Amniotic stem cell (primary cell): ENCODE data around the gene PARD3B.

ENCODE experiments used
- DNase-seq: peaks from one replicate; lab custom pipeline; 2025; lab: John Stamatoyannopoulos, UW

The PARD3B gene

DNA sequence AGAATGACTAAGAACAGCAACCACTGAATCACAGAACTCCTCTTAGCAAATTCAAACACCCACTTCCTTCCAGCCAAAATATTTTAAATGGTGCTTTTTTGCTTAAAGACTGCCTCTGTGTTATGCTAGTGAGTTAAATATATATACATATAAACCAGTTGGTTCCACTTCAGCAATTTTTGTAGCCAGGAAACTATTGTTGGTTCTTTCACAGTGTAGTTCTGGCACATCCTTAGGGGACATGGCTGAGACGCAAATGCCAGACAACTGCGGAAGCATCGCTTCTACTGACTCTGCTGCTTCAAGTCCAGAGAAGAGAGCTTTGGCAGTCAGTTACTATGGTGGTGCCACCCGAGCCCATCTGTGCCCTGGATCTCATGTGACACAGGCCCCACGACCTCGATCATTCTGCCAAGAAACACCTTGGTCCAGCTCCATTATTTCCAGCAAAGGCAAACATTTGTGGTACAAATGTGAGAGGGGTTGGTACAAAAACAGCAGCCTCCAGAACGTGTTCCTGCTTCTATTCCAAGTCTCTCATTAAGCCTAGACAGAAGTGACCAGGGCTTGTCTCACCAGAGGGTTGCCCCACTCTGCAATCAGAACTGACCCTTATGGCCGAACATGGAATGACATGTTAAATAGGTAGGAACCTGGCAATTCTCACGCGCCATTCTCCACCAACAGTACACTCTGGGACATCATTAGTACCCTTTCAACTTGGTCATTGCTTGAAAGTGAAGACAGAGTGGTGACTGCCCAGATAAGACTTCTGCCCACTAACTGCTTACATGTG, 1019.3 kb downstream of the PARD3B start:
- DNase-seq, result no peak

- no peak for DNase-seq
Observed at GRCh38 chr2:205565142-205565522, 1019.9 kb downstream of the PARD3B start.

GRCh38 chr2:205566606-205567168, 1021.4 kb downstream of the PARD3B start:
- no peak for DNase-seq

- DNase-seq, result no peak
Observed at GRCh38 chr2:205568620-205569019, 1023.3 kb downstream of the PARD3B start.

- no peak for DNase-seq
Observed at GRCh38 chr2:205570648-205571047, 1025.4 kb downstream of the PARD3B start.

DNA sequence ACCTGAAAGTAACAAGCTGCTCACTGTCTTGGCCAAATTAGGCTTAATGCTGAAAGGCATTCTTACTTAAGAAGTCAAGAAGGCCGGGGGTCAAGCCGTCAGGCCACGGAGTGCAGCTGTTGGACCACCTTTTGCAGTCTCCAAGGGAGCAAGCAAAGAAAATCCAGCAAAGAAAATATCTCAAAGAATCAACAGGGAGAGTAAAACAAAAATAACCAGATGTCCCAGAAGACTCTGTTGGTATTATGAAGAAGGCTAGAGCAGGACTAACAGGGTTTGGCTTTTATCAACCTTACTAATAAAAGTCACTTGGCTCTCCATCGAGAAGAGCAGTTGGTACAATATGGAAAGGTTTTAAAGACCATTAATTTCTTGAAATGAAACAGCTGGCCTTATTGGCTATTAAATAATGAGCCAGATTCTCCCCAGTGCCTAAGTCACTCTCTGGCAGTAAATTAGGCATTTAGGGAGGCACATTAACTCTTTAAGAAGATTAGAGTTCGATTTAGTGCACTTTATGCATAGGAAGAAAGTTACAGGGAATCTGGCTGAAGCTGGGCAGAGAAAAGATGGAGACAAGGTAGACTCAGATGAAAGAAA, 1026.2 kb downstream of the PARD3B start:
- no peak for DNase-seq

DNA sequence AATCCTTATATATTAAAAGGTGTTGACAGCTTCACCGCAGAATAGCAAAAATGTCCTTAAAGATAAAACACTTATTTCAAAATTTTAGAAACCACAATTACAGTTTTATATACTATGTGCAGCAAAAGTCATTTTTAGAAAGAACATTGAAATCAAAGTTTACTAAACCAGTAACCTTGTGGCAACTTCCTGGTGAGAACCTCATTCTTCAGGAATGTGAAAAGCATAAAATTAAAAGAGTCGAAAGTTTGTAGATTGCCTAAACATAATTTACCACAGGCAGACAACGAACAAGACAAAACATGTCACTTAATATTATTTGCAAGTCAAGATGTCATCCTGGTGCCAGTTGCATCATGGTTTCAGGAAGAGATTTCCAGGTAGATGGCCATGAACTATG, 1028.7 kb downstream of the PARD3B start:
- DNase-seq, result no peak

DNA sequence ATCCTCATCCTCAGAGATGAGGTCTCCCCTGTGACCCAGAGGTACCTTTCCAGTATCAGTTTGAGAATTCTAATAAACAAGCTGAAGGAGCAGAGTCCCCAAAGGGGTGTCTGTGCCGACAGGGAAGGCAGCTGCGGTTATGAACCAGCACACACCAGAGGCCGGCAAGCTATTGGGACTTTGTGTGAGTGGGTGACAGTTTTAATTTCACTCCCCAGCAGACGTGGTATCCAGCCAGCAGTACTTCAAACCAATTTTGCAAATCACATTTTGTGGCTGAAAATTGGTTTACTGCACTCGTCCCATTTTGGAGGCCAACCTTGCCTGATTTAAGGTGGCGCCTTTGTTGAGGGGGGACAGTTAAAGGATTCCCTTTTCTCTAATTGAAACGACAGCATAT, 1034.1 kb downstream of the PARD3B start:
- DNase-seq, result no peak

DNA sequence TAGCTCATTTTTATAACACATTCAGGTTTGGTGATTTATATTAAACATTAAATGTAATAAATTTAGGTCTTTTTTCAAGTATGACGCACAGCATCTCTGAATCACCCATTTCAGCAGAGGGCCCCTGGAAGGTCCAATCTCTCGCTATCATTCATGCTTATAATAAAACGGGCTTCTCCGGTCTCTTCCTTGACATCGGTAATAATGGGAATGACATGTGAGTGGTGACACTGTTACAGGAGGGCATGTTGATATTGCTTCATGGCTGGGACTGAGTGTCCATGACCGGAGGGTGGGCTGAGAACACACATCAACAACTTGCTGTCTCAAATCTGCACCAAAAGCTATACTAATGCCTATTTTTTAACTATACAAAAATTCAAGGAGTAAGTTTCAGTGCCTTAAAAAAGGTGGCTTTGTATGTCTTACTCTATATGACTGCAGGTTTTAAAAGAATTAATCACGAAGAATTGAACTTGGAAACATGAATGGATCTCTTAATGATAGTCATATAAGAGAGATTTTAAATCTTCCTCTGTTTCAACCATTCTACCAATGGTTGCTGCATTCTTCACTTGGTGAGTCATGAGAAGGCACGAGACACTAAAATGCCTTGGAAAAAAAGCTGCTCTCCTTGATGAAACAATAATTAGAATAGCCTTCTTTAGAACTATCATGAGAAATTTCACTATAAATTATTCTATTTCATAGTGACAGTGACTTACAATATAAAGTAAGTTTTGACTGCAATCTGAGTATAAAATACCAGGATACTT, 1035.1 kb downstream of the PARD3B start:
- no peak for DNase-seq

DNA sequence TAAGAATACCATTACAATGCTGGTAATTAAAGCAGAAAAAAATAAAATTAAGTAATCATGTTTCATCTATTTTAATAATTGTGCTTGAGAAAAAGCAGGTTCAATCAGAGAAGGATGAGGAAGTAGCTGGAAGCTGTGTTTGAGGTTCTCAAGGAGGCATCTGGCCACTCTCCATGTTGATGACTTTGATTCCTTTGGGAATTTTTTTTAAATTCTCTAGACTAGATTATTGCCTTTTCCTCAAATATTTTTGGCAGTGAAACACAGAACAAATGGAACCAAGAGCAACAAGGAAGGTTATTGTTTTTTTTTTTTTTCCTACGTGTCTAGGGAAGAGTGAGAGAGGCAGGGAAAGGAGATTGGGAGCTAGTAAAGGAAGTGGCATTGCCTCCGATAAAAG, 1037.1 kb downstream of the PARD3B start:
- DNase-seq, result no peak

DNA sequence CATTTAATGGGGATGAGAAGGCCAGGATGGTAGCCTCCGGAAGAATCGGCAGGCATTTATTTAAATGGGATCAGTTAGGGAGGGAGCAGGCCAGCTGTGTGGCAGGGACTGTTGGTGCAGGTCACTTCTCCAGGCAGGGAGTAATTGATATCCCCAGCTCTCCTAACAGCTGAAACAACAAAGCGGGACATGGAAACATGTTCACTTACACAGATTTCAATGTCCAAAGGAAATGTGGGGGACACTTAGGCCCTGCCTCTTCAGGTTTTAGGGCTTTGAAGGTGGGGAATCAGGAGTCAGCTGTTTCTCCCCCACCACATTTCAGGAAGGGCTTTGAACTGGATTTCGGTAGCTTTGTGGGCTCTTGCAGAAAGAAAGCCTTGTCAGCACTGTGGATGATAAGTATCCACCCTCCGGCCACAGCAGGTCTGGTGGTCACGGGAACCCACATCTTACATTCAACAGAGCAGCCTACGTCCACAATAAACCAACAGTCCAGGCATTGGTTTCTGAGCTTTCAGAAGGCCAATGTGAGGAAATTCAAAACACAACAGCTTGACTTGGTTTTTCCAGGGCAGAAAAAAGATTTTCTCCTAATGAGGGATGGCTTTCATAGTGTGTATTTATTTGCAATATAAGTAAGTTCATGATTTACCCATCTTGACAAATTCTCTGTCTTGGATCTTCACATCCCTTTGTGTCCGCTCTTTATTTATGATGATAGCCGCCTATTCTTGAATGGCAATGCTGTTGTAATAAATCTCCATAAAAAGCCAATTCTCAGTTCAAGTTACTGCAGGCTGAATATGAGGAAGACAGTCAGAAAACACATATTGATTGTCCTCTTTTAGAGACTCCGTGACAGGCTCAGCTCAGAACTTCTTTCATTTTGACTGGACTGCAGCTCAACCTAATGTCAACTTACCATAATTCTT, 1040.4 kb downstream of the PARD3B start:
- DNase-seq, result no peak

DNA sequence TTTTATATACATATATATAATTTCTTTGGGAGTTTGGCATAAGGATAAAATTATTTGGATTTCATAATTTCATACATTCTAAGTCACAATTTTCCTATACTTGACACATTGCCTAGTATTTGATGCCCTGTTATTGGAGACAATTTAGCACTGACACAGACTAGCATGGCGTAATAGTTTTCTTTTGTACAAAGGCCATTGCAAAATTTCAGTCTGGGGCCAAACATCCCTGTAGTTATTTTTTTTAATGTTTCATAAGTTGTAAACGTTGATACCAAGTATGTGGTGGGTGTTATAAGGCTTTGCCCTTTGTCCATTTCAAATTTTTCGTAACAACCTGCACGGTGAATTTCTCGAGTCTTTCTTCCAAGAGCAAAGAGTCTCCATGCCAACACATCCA, 1041.4 kb downstream of the PARD3B start:
- no peak for DNase-seq

DNA sequence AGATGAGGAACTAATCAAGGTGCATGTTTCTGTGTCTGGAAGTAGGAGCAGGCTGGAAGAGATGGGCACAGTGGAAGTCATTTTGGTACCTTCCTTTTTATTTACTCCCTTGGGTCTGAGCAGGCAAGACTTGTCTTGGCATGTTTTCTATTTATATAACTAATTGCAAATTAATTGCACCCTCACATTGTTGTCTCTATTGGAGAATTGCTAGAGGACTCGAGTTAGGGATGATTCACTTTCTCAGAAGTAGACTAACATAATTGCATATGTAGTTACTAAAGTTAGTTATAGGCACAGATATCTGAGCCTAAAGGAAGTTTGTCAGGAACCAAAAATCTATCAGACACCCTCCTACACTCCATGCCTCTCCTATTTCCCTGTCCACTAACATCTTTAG, 1044.2 kb downstream of the PARD3B start:
- no peak for DNase-seq

DNA sequence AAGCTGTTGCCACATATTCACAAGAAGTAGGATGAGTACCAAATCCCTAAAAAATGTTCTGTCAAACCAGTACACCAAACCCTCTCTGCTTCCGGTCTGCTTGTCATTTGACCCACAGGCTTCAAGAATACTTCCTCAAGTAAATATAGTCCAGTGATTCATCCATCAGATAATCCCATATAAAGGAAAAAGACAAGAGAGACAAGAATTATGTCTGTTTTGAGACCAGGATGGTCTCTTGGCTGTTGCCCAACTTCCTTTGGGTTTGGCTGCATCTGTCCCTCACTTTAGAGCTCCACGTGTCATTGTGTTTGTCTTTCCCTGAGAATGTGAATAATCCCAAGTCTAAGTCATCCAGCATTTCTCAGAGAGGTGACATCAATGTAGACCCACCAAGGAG, 1045.5 kb downstream of the PARD3B start:
- no peak for DNase-seq

DNA sequence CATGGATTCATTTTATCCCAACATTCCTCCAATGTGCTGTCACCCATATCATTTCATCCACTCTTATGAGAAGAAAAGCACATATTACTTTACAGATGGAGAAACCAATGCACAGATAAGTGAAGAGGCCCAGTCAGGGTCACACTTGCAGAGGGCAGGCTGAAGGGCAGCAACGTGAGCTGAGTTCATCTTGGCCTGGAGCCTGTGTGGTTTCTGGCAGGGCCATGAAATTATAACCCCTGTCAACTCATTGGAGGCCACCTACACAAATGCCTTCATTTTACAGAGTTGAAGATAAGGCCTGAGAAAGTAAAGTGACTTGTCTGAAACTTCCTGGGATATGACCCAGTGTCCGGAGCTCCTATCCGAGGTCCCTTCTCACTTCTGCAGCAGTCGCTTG, 1048.6 kb downstream of the PARD3B start:
- no peak for DNase-seq

- DNase-seq, result no peak
Observed at GRCh38 chr2:205596581-205596980, 1051.3 kb downstream of the PARD3B start.

DNA sequence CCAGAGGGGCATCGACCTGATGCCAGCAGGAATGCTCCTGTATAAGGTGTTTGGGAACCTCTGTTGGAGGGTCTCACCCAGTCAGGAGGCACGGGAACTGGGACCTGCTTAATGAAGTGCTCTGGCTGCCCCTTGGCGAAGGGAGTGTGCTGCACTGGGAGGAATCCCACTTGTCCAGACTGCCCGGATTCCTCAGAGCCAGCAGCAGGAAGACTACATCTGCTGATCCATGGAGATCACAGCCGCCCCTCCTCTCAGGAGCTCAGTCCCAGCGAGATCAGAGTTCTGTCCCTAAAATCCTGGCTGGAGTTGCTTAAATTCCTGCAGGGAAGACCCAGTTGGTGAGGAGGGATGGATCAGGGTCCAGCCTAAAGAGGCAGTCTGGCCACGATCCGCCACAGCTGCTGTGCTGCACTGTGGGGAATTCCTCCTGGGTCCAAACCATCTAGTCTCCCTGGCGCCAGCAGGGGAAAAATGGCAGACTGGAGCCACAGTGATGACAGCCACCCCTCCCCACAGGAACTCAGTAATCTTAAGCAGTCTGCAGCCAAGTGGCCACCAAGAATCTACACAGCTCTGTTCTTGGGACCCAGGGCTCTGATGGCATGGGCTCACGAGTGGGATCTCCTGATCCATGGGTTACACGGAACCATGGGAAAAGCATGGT, 1060.5 kb downstream of the PARD3B start:
- DNase-seq, result no peak

DNA sequence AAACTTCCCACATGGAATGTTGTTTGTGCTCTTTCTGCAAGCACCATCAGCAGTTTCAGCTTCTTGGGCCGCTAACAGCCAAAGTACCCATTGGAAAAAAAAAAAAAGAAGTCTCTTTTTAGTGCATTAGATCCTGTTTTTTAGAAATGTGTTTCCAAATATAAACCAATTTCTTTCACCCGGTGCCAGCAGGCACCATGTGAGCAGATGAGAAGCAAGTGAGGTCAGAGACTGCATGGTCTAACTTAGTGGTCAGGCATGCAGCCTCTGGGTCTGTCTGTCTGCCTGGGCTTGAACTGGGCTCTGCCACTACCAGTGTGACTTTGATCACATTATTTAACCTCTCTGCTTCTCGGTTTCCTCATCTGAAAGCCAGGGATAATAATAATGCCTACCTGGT, 1061.9 kb downstream of the PARD3B start:
- no peak for DNase-seq

DNA sequence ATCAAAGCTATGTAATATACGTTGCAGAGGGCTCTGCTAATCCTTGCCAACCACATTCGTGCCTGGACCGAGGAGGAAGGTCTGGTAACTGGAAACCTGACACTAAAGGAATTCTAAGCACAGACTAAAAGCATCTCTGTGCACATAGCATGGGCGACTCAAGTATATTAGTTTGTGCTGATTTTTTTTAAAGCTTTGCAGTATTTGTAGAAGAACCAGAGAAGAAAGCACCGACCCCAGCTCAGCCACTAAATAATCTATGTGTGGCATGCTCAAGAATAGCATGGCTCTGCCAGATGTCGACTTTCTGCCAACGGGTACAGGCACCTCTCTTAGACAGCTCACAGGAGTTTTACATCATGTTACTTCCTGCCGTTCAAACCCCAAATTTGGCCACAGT, 1063.8 kb downstream of the PARD3B start:
- no peak for DNase-seq

DNA sequence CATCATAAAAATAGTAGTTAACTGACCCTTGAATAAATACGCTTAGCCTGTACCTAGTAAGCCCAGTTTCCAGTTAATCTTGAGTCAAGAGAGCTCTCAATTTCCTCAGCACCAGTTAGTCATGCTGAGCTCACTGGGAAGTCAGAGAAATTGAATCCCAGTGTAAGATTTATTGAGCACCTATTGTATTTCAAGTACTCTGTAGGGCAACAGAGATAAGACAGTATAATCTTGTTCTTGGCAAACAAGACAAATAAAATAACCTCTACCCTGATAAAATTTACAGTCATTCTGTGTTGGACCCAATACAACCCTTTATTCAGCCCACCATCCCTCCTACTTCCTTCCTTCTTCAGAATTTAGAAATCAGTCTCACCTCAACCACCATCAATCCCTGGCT, 1065.2 kb downstream of the PARD3B start:
- no peak for DNase-seq

- no peak for DNase-seq
Observed at GRCh38 chr2:205612636-205613035, 1067.4 kb downstream of the PARD3B start.
